DOHH2 (cell line): Measurements from ENCODE around the gene CYB5B.

Source experiments
- H3F3A ChIP-seq: fragments of 200-600 bp; sonication (generic), shearing (Covaris generic); 2 replicates; pipeline ENCODE4 v1.6.0; 2016; ENCODE audit warnings: antibody characterized with exemption, mild to moderate bottlenecking; ENCODE audit not compliant: control insufficient read depth, insufficient read depth
- H3K27ac ChIP-seq: fragments of 200-600 bp; sonication (generic); 2 replicates; pipeline ENCODE4 v1.5.1; 2014; ENCODE audit warnings: low read depth, mild to moderate bottlenecking, low read length, moderate library complexity
- H3K27me3 ChIP-seq: fragments of 200-600 bp; sonication (generic); 2 replicates; pipeline ENCODE4 v1.6.1; 2014; ENCODE audit warnings: mild to moderate bottlenecking, low read length, mixed read lengths; ENCODE audit not compliant: control insufficient read depth
- H3K36me3 ChIP-seq: fragments of 200-600 bp; sonication (generic); 2 replicates; pipeline ENCODE4 v1.6.1; 2014; ENCODE audit warnings: mild to moderate bottlenecking, low read length, moderate library complexity, mixed read lengths; ENCODE audit not compliant: control insufficient read depth
- H3K4me1 ChIP-seq: fragments of 200-600 bp; sonication (generic); 2 replicates; pipeline ENCODE4 v1.6.1; 2014; ENCODE audit warnings: mild to moderate bottlenecking, low read length, mixed read lengths; ENCODE audit not compliant: control insufficient read depth
- H3K4me2 ChIP-seq: fragments of 200-600 bp; sonication (generic); 2 replicates; pipeline ENCODE4 v1.6.0; 2014; ENCODE audit warnings: mild to moderate bottlenecking, low read length, moderate library complexity
- H3K4me3 ChIP-seq: fragments of 200-600 bp; sonication (generic); 2 replicates; pipeline ENCODE4 v1.5.1; 2014; ENCODE audit warnings: mild to moderate bottlenecking, low read length, mixed read lengths
- H3K79me2 ChIP-seq: fragments of 200-600 bp; sonication (generic); 2 replicates; pipeline ENCODE4 v1.6.1; 2014; ENCODE audit warnings: mild to moderate bottlenecking, low read length, mixed read lengths; ENCODE audit not compliant: control insufficient read depth
- H3K9me2 ChIP-seq: fragments of 200-600 bp; sonication (generic); replicated peaks from 2 replicates; pipeline ENCODE4 v1.6.1; 2014; ENCODE audit warnings: mild to moderate bottlenecking, low read length, mixed read lengths; ENCODE audit not compliant: control insufficient read depth
- H3K9me3 ChIP-seq: fragments of 200-600 bp; sonication (generic); 2 replicates; pipeline ENCODE4 v1.6.1; 2014; ENCODE audit warnings: antibody characterized with exemption, low read length, mixed read lengths; ENCODE audit not compliant: control insufficient read depth, insufficient read depth
- H4K20me1 ChIP-seq: fragments of 200-600 bp; sonication (generic); 2 replicates; pipeline ENCODE4 v1.6.0; 2014; ENCODE audit warnings: low read depth, mild to moderate bottlenecking, antibody characterized with exemption, low read length, moderate library complexity; ENCODE audit not compliant: control insufficient read depth, insufficient read depth
- EZH2phosphoT487 ChIP-seq: fragments of 200-600 bp; sonication (generic); IDR thresholded peaks from 2 replicates; pipeline ENCODE4 v1.6.1; 2017; ENCODE audit warnings: borderline replicate concordance, mild to moderate bottlenecking, antibody characterized with exemption, low read length, moderate library complexity, mixed read lengths
- TF ChIP-seq, protein P1 (sequence below): fragments of 200-600 bp; sonication (generic); IDR thresholded peaks from one replicate; pipeline ENCODE4 v1.5.1; 2014; ENCODE audit warnings: antibody characterized with exemption, mild to moderate bottlenecking, low read depth, low read length; ENCODE audit not compliant: poor library complexity, severe bottlenecking

CYB5B gene

DNA sequence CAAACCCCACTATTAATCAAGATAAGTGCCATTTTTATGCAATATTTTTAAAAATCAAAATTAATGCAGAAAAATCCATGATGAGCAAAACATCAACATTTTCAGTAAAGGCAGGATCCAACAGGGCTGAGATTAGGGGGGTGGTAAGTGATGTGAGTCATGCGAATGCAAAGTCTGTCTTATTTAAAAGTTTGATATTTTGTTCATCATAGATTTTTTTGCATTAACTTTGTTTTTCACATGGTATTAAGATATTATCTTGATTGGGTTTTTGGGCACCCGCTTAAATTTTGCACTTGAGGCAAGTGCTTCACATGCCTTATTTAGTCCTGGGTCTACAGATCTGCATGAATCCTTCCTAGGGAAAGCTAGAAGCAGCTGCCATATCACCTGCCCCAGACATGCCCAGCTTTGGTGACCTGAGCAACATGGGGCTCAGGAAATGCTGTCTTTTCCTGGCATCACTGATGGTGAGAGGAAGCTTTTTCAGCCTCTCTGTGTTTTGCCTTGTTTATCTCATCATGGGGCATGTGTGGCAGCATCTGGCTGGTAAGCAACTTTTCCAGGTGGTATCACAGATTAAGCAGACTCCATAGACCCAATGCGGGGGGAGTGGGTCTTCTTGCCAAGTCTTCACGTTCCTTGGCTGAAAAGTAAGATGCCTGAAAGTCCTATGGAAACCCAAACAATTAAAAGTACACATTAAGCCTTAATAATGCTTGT lies 83.8 kb downstream of the CYB5B start:
- Histone ChIP-seq H3K27ac (no peak overlapping the region), H3K4me2 (no peak overlapping the region), H3K79me2 (no peaks in the 10 kb centered on the region), H3F3A (no peaks in the 10 kb centered on the region), H4K20me1 (no peaks in the 10 kb centered on the region), H3K9me2 (no peaks in the 10 kb centered on the region), H3K27me3 (no peaks in the 10 kb centered on the region), H3K36me3 (no peaks in the 10 kb centered on the region), H3K4me3 (no peak overlapping the region), H3K4me1 (no peaks in the 10 kb centered on the region), H3K9me3 (no peaks in the 10 kb centered on the region)
- TF ChIP-seq, protein P1, sequence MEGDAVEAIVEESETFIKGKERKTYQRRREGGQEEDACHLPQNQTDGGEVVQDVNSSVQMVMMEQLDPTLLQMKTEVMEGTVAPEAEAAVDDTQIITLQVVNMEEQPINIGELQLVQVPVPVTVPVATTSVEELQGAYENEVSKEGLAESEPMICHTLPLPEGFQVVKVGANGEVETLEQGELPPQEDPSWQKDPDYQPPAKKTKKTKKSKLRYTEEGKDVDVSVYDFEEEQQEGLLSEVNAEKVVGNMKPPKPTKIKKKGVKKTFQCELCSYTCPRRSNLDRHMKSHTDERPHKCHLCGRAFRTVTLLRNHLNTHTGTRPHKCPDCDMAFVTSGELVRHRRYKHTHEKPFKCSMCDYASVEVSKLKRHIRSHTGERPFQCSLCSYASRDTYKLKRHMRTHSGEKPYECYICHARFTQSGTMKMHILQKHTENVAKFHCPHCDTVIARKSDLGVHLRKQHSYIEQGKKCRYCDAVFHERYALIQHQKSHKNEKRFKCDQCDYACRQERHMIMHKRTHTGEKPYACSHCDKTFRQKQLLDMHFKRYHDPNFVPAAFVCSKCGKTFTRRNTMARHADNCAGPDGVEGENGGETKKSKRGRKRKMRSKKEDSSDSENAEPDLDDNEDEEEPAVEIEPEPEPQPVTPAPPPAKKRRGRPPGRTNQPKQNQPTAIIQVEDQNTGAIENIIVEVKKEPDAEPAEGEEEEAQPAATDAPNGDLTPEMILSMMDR = no peak
- TF ChIP-seq EZH2phosphoT487 = no peak

DNA sequence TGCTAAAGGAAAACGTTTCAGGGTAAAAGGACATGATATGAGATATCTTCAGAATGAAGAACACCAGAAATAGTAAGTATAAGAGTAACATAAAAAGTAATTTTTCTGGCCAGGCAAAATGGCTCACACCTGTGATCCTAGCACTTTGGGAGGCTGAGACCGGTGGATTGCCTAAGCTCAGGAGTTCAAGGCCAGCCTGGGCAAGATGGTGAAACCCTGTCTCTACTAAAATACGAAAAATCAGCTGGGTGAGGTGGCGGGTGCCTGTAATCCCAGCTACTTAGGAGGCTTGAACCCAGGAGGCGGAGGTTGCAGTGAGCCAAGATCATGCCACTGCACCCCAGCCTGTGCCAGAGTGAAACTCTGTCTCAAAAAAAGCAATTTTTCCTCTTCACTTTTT lies 84.7 kb downstream of the CYB5B start:
- H4K20me1 ChIP-seq = no peaks in the 10 kb centered on the region
- peaks cover 4% of the 10 kb centered on the region; the same call in 1 of the 2 replicates for H3K4me1 ChIP-seq
- no peaks in the 10 kb centered on the region for H3K9me3 ChIP-seq
- no peak overlapping the region for H3K27ac ChIP-seq
- H3K9me2 ChIP-seq = no peaks in the 10 kb centered on the region
- H3K36me3 ChIP-seq = no peaks in the 10 kb centered on the region
- H3K79me2 ChIP-seq = no peaks in the 10 kb centered on the region
- H3F3A ChIP-seq = no peaks in the 10 kb centered on the region
- no peaks in the 10 kb centered on the region for H3K27me3 ChIP-seq
- TF ChIP-seq EZH2phosphoT487 = no peak
- TF ChIP-seq, protein P1 = no peak
- no peak overlapping the region for H3K4me2 ChIP-seq
- no peak overlapping the region for H3K4me3 ChIP-seq

DNA sequence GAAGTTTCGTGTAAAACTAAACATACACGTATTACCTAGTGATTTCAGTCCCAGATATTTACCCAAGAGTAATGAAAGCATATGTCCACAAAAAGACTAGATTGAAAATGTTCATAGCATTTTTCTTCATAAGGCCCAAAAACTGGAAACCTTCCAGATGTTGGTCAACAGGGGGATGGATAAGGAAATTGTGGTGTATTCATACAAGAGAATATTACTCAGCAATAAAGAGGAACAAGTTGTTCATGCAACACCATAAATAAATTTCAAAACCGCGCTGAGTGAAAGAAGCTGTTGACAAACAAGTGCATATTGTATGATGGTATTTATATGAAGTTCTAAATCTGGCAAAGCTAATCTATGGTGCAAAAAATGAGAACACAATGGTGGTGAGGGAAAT lies 87.2 kb downstream of the CYB5B start:
- TF ChIP-seq, protein P1 = no peak
- TF ChIP-seq EZH2phosphoT487 = no peak
- H3K4me1 ChIP-seq = peaks cover 8% of the 10 kb centered on the region
- H3K4me3 ChIP-seq = no peak overlapping the region
- H3K79me2 ChIP-seq = no peaks in the 10 kb centered on the region
- no peaks in the 10 kb centered on the region for H3K9me2 ChIP-seq
- no peak overlapping the region for H3K4me2 ChIP-seq
- H3K27ac ChIP-seq = no peak overlapping the region
- no peaks in the 10 kb centered on the region for H3K27me3 ChIP-seq
- no peaks in the 10 kb centered on the region for H3K9me3 ChIP-seq
- H4K20me1 ChIP-seq = no peaks in the 10 kb centered on the region
- H3K36me3 ChIP-seq = no peaks in the 10 kb centered on the region
- no peaks in the 10 kb centered on the region for H3F3A ChIP-seq
